ENCODE measurements around the gene PRSS16.
A peak's percentile ranks its signal among the peaks of the same experiment; 100 is the strongest.

PRSS16 gene

DNA sequence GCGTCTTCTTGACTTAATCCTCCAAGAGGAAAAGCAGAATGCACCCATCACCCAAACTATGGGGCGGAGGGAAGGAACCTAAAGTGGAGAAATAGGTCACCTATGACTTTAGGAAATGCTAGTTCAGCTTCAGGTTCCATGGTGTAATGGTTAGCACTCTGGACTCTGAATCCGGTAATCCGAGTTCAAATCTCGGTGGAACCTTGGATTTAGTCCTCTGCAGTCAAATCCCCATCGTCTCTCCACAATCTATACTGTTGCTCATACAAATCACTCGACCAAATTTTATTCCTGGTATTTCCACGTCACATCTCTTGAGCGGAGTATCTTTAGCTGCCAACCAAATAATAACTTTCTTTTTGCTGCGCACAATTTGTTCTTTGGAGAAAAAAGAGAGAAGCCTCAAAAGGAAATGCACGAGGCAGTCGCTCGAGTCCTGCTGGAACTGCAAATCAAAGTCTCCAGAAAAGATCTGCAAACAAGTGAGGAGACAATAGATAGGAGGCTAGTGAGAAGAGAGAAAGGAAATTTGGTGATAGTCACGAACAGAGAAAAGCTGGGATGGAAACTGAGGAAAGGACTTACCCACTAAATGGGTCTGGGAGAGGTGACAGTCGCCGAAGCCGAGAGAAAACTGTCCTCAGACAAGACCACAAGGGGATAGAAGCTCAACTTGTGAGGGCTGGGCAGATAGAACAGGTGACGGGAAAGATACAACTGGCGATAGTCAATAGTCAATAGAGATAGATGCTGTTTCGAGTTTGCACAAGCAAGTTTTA is 48.0 kb downstream of the PRSS16 start:
- no peak overlapping the region for H3K4ac ChIP-seq (ENCODE audit: low read length)
- no CpG with 5 or more reads among the region's 20 CpGs for WGBS, 2 donors (ENCODE audit: extremely low coverage in 2 of 2, insufficient read length in 2 of 2, insufficient replicate concordance in 1 of 2)
- no peak overlapping the region for H3K27ac ChIP-seq (replicated peaks; ENCODE audit: low read length)
- peaks cover 2 to 4% of the 10 kb centered on the region in 2 donors for H3K4me1 ChIP-seq (ENCODE audit: control insufficient read depth in 2 of 2, insufficient read depth in 1 of 2, low read depth in 1 of 2, low read length in 2 of 2)
- H4K91ac ChIP-seq (ENCODE audit: low read depth, low read length, poor library complexity) = no peak overlapping the region
- H3K18ac ChIP-seq (ENCODE audit: low read length) = no peak overlapping the region
- H4K8ac ChIP-seq (ENCODE audit: low read depth, low read length) = no peak overlapping the region
- no peak for DNase-seq (ENCODE audit: low spot score)
- no peaks in the 10 kb centered on the region for H3K36me3 ChIP-seq (replicated peaks in 1 of 2; ENCODE audit: control insufficient read depth in 2 of 2, insufficient read depth in 2 of 2, low read length in 2 of 2)
- no peak overlapping the region for H2BK120ac ChIP-seq (ENCODE audit: low read depth, low read length)
- peak overlapping the region; percentile 42 to 86 for H3K4me3 ChIP-seq (ENCODE audit: low read length in 2 of 2)
- no peaks in the 10 kb centered on the region for H3K79me1 ChIP-seq (ENCODE audit: low read depth, low read length)
- no peak overlapping the region for H2BK12ac ChIP-seq (ENCODE audit: low read length)
- H2BK15ac ChIP-seq (ENCODE audit: low read length) = no peak overlapping the region
- H3K14ac ChIP-seq (ENCODE audit: low read length) = no peak overlapping the region
- peaks cover 0 to 18% of the 10 kb centered on the region in 2 donors for H3K9me3 ChIP-seq (replicated peaks in 1 of 2; ENCODE audit: control insufficient read depth in 2 of 2, insufficient read depth in 1 of 2, low read depth in 1 of 2, low read length in 2 of 2)
- H2AK5ac ChIP-seq (ENCODE audit: low read depth, low read length) = no peak overlapping the region
- peaks cover 6 to 70% (median 24%) of the 10 kb centered on the region in 3 experiments for H3K27me3 ChIP-seq (ENCODE audit: control insufficient read depth in 3 of 3, insufficient read depth in 3 of 3, low read depth in 1 of 3, low read length in 3 of 3)
- no peak overlapping the region for H3K23ac ChIP-seq (ENCODE audit: low read depth, low read length, poor library complexity)
- no peak overlapping the region for H2BK5ac ChIP-seq (ENCODE audit: low read length)
- peak overlapping the region; percentile 81 for H2AFZ ChIP-seq (ENCODE audit: low read length)
- H3K4me2 ChIP-seq (ENCODE audit: insufficient read depth, low read length, poor library complexity, severe bottlenecking) = peak overlapping the region; percentile 79
- no peak overlapping the region for H3K9ac ChIP-seq (ENCODE audit: low read depth, low read length, poor library complexity)

GRCh38 chr6:27296106-27296783 is 48.7 kb downstream of the PRSS16 start:
- Histone ChIP-seq H3K27me3 (ENCODE audit: control insufficient read depth in 3 of 3, insufficient read depth in 3 of 3, low read depth in 1 of 3, low read length in 3 of 3) (peaks cover 3 to 62% (median 17%) of the 10 kb centered on the region in 3 experiments), H3K27ac (replicated peaks; ENCODE audit: low read length) (no peak overlapping the region)

GRCh38 chr6:27297484-27297856 is 50.0 kb downstream of the PRSS16 start:
- H3K4me2 ChIP-seq (ENCODE audit: insufficient read depth, low read length, poor library complexity, severe bottlenecking) = peak overlapping the region; percentile 54
- H3K4ac ChIP-seq (ENCODE audit: low read length) = no peak overlapping the region
- no peak overlapping the region for H2BK120ac ChIP-seq (ENCODE audit: low read depth, low read length)
- H3K79me1 ChIP-seq (ENCODE audit: low read depth, low read length) = no peaks in the 10 kb centered on the region
- peaks cover 0 to 51% (median 8%) of the 10 kb centered on the region in 3 experiments for H3K27me3 ChIP-seq (ENCODE audit: control insufficient read depth in 3 of 3, insufficient read depth in 3 of 3, low read depth in 1 of 3, low read length in 3 of 3)
- no peak overlapping the region for H2AK5ac ChIP-seq (ENCODE audit: low read depth, low read length)
- H3K9me3 ChIP-seq (replicated peaks in 1 of 2; ENCODE audit: control insufficient read depth in 2 of 2, insufficient read depth in 1 of 2, low read depth in 1 of 2, low read length in 2 of 2) = peaks cover 0 to 4% of the 10 kb centered on the region in 2 donors
- H2BK5ac ChIP-seq (ENCODE audit: low read length) = no peak overlapping the region
- no peak overlapping the region for H3K27ac ChIP-seq (replicated peaks; ENCODE audit: low read length)
- no peak overlapping the region for H4K8ac ChIP-seq (ENCODE audit: low read depth, low read length)
- DNase-seq (ENCODE audit: low spot score) = no peak
- H3K36me3 ChIP-seq (replicated peaks in 1 of 2; ENCODE audit: control insufficient read depth in 2 of 2, insufficient read depth in 2 of 2, low read length in 2 of 2) = no peaks in the 10 kb centered on the region
- H3K14ac ChIP-seq (ENCODE audit: low read length) = no peak overlapping the region
- no peak overlapping the region for H4K91ac ChIP-seq (ENCODE audit: low read depth, low read length, poor library complexity)
- H3K18ac ChIP-seq (ENCODE audit: low read length) = no peak overlapping the region
- H3K23ac ChIP-seq (ENCODE audit: low read depth, low read length, poor library complexity) = no peak overlapping the region
- H3K4me1 ChIP-seq (ENCODE audit: control insufficient read depth in 2 of 2, insufficient read depth in 1 of 2, low read depth in 1 of 2, low read length in 2 of 2) = peaks cover 0 to 4% of the 10 kb centered on the region in 2 donors
- no CpG with 5 or more reads among the region's 7 CpGs for whole genome bisulfite sequencing, 2 donors (ENCODE audit: extremely low coverage in 2 of 2, insufficient read length in 2 of 2, insufficient replicate concordance in 1 of 2)
- H2BK12ac ChIP-seq (ENCODE audit: low read length) = no peak overlapping the region
- peak overlapping the region in 1 of 2 donors; percentile 77 for H3K4me3 ChIP-seq (ENCODE audit: low read length in 2 of 2)
- H2AFZ ChIP-seq (ENCODE audit: low read length) = no peak overlapping the region
- no peak overlapping the region for H3K9ac ChIP-seq (ENCODE audit: low read depth, low read length, poor library complexity)
- no peak overlapping the region for H2BK15ac ChIP-seq (ENCODE audit: low read length)

More at GRCh38 chr6:27296106-27296783, 48.7 kb downstream of the PRSS16 start:
- Histone ChIP-seq H4K91ac (ENCODE audit: low read depth, low read length, poor library complexity) (no peak overlapping the region), H3K14ac (ENCODE audit: low read length) (no peak overlapping the region), H2AK5ac (ENCODE audit: low read depth, low read length) (no peak overlapping the region), H2BK5ac (ENCODE audit: low read length) (no peak overlapping the region), H3K4me2 (ENCODE audit: insufficient read depth, low read length, poor library complexity, severe bottlenecking) (peak overlapping the region; percentile 79), H2BK120ac (ENCODE audit: low read depth, low read length) (no peak overlapping the region), H3K23ac (ENCODE audit: low read depth, low read length, poor library complexity) (no peak overlapping the region), H3K79me1 (ENCODE audit: low read depth, low read length) (no peaks in the 10 kb centered on the region), H3K4me1 (ENCODE audit: control insufficient read depth in 2 of 2, insufficient read depth in 1 of 2, low read depth in 1 of 2, low read length in 2 of 2) (peaks cover 0 to 4% of the 10 kb centered on the region in 2 donors), H3K9ac (ENCODE audit: low read depth, low read length, poor library complexity) (no peak overlapping the region), H4K8ac (ENCODE audit: low read depth, low read length) (no peak overlapping the region), H3K18ac (ENCODE audit: low read length) (no peak overlapping the region), H3K4ac (ENCODE audit: low read length) (no peak overlapping the region), H3K4me3 (ENCODE audit: low read length in 2 of 2) (peak overlapping the region; percentile 42 to 86), H2BK12ac (ENCODE audit: low read length) (no peak overlapping the region), H2AFZ (ENCODE audit: low read length) (peak overlapping the region; percentile 81), H3K9me3 (replicated peaks in 1 of 2; ENCODE audit: control insufficient read depth in 2 of 2, insufficient read depth in 1 of 2, low read depth in 1 of 2, low read length in 2 of 2) (peaks cover 0 to 14% of the 10 kb centered on the region in 2 donors), H2BK15ac (ENCODE audit: low read length) (no peak overlapping the region), H3K36me3 (replicated peaks in 1 of 2; ENCODE audit: control insufficient read depth in 2 of 2, insufficient read depth in 2 of 2, low read length in 2 of 2) (no peaks in the 10 kb centered on the region)
- DNase-seq (ENCODE audit: low spot score) = no peak
- no CpG with 5 or more reads among the region's 27 CpGs for WGBS, 2 donors (ENCODE audit: extremely low coverage in 2 of 2, insufficient read length in 2 of 2, insufficient replicate concordance in 1 of 2)

All from neuronal stem cell (in vitro differentiated cells).